IMR-90 (cell line): ENCODE data around the gene DCAF16. TPM values are rescaled to one million over a fixed set of nuclear protein-coding genes. Genes with fewer than 3 reads are reported as not detected.

Experiments used
- ATAC-seq: fragments of 200-7000 bp; cut with Tn5 transposase; 2 replicates; pipeline ENCODE4 v1.9.1; 2020; ENCODE audit warnings: low read depth, mild to moderate bottlenecking, moderate library complexity
- BruUV-seq: library from RNA; stranded (reverse); fragments of 400-500 nt; replicated peaks from 2 replicates; lab custom pipeline; 2021; lab: Mats Ljungman, UMichigan
- CTCF ChIA-PET: fragments of 300-600 bp; formaldehyde crosslinking; extraction: SDS; loops from one replicate; lab custom pipeline; 2021; ENCODE audit warnings: antibody characterized with exemption; lab: Yijun Ruan, JAX
- POLR2A ChIA-PET: fragments of 300-600 bp; sonication (Branson Sonifier 250); formaldehyde crosslinking; loops from one replicate; lab custom pipeline; 2022; ENCODE audit warnings: antibody characterized with exemption; ENCODE audit not compliant: unreplicated experiment; lab: Charles Lee
- DNase-seq: peaks from one replicate; pipeline ENCODE4 v3.0.0; 2013
- H2AFZ ChIP-seq: replicated peaks from 2 replicates; pipeline ENCODE3; 2013; ENCODE audit warnings: low read length, mild to moderate bottlenecking; ENCODE audit not compliant: poor library complexity
- H2AK5ac ChIP-seq: 2 replicates; pipeline ENCODE4 v1.6.1; 2013; ENCODE audit warnings: low read depth, low read length, inconsistent platforms
- H2AK9ac ChIP-seq: replicated peaks from 2 replicates; pipeline ENCODE3; 2013; ENCODE audit warnings: mild to moderate bottlenecking, low read depth, low read length, moderate library complexity; ENCODE audit not compliant: poor library complexity
- H2BK120ac ChIP-seq: 2 replicates; pipeline ENCODE4 v1.6.1; 2013; ENCODE audit warnings: low read depth, low read length, inconsistent platforms
- H2BK15ac ChIP-seq: 3 replicates; pipeline ENCODE4 v1.6.1; 2013; ENCODE audit warnings: low read depth, low read length, inconsistent platforms
- H2BK20ac ChIP-seq: 2 replicates; pipeline ENCODE4 v1.6.1; 2013; ENCODE audit warnings: low read depth, mild to moderate bottlenecking, inconsistent platforms, low read length, moderate library complexity
- H2BK5ac ChIP-seq: 2 replicates; pipeline ENCODE4 v1.6.1; 2013; ENCODE audit warnings: mild to moderate bottlenecking, low read depth, low read length, inconsistent platforms; ENCODE audit not compliant: poor library complexity, severe bottlenecking
- H3K14ac ChIP-seq: replicated peaks from 2 replicates; pipeline ENCODE4 v1.6.1; 2013; ENCODE audit warnings: low read depth, low read length, inconsistent platforms
- H3K18ac ChIP-seq: 2 replicates; pipeline ENCODE4 v1.6.1; 2013; ENCODE audit warnings: low read depth, low read length, control low read depth
- H3K23ac ChIP-seq: 2 replicates; pipeline ENCODE4 v1.6.1; 2013; ENCODE audit warnings: low read depth, low read length, inconsistent platforms
- H3K27ac ChIP-seq: 2 replicates; pipeline ENCODE4 v1.5.1; 2013; ENCODE audit warnings: mild to moderate bottlenecking, control low read depth, low read length; ENCODE audit not compliant: insufficient read depth
- H3K27me3 ChIP-seq: 2 replicates; pipeline ENCODE4 v1.6.1; 2013; ENCODE audit warnings: low read length; ENCODE audit not compliant: control insufficient read depth, insufficient read depth
- H3K36me3 ChIP-seq: 2 replicates; pipeline ENCODE4 v1.6.1; 2013; ENCODE audit warnings: low read length, mixed read lengths; ENCODE audit not compliant: control insufficient read depth, insufficient read depth
- H3K4ac ChIP-seq: 2 replicates; pipeline ENCODE4 v1.6.1; 2013; ENCODE audit warnings: low read depth, low read length, inconsistent platforms
- H3K4me1 ChIP-seq: 2 replicates; pipeline ENCODE4 v1.6.1; 2013; ENCODE audit warnings: low read length, mixed read lengths; ENCODE audit not compliant: control insufficient read depth, insufficient read depth
- H3K4me2 ChIP-seq: 2 replicates; pipeline ENCODE4 v1.6.1; 2013; ENCODE audit warnings: low read depth, mild to moderate bottlenecking, control low read depth, low read length, moderate library complexity
- H3K4me3 ChIP-seq: 2 replicates; pipeline ENCODE4 v1.5.1; 2013; ENCODE audit warnings: low read depth, mild to moderate bottlenecking, control low read depth, low read length, moderate library complexity; ENCODE audit not compliant: insufficient read depth
- H3K56ac ChIP-seq: 2 replicates; pipeline ENCODE4 v1.6.1; 2013; ENCODE audit warnings: low read length, inconsistent platforms; ENCODE audit not compliant: insufficient read depth; ENCODE audit errors: extremely low read depth
- H3K79me1 ChIP-seq, 2 experiments: 2 replicates each; pipeline ENCODE4 v1.6.1; 2013; ENCODE audit warnings: low read length in 2 of 2, inconsistent platforms in 1 of 2, low read depth in 1 of 2
- H3K9ac ChIP-seq: 2 replicates; pipeline ENCODE4 v1.6.1; 2013; ENCODE audit warnings: low read depth, low read length, control low read depth
- H3K9me1 ChIP-seq: 2 replicates; pipeline ENCODE4 v1.6.1; 2013; ENCODE audit warnings: low read length, inconsistent platforms; ENCODE audit not compliant: insufficient read depth
- H3K9me3 ChIP-seq: 2 replicates; pipeline ENCODE4 v1.6.1; 2013; ENCODE audit warnings: low read length; ENCODE audit not compliant: control insufficient read depth, insufficient read depth
- H4K20me1 ChIP-seq: 2 replicates; pipeline ENCODE4 v1.6.1; 2013; ENCODE audit warnings: low read length, inconsistent platforms; ENCODE audit not compliant: insufficient read depth
- H4K5ac ChIP-seq: 2 replicates; pipeline ENCODE4 v1.6.1; 2013; ENCODE audit warnings: mild to moderate bottlenecking, low read depth, low read length, control low read depth
- H4K8ac ChIP-seq, 2 experiments: 2 replicates each; pipeline ENCODE4 v1.6.1; 2013; ENCODE audit warnings: low read depth in 2 of 2, low read length in 2 of 2, control low read depth in 1 of 2, inconsistent platforms in 1 of 2
- H4K91ac ChIP-seq: 2 replicates; pipeline ENCODE4 v1.6.1; 2013; ENCODE audit warnings: low read depth, low read length, inconsistent platforms; ENCODE audit not compliant: insufficient read depth
- FOS ChIP-seq: fragments of 150-350 bp; IDR thresholded peaks from 2 replicates; pipeline ENCODE4 v1.6.1; 2016; ENCODE audit warnings: low read depth, low read length
- WGBS, 2 experiments: methylation state at CpG; one replicate each; pipeline versions ENCODE4 v1.1.5 to v1.1.7; 2013; ENCODE audit warnings: missing lambda C conversion rate in 2 of 2; ENCODE audit not compliant: insufficient read length in 1 of 2; ENCODE audit errors: extremely low coverage in 2 of 2; 5-methylcytosine and 5-hydroxymethylcytosine counted together
- dilution Hi-C: fragments of 300-500 bp; cut with HindIII; formaldehyde crosslinking; loops from one replicate; pipeline ENCODE4 v1.14.3; 2018; ENCODE audit warnings: low sequenced_read_pairs; ENCODE audit not compliant: unreplicated experiment
- in situ Hi-C: fragments of 300-500 bp; cut with MboI; formaldehyde crosslinking; loops from 3 replicates; pipeline ENCODE4 v1.14.3; 2019; ENCODE audit warnings: low sequenced_read_pairs, inconsistent platforms, mixed read lengths
- intact Hi-C: fragments of 100-400 bp; cut with micrococcal nuclease; formaldehyde crosslinking; loops from 2 replicates; pipeline ENCODE4 v1.10.0; 2022
- polyA plus RNA-seq, 3 experiments: library from polyadenylated mRNA; depleted of rRNA; stranded (reverse); fragments of >200 nt; gene quantifications; 2 replicates each; pipeline ENCODE4 v1.2.3, GENCODE V29; 2012; ENCODE audit warnings: low replicate concordance in 1 of 3
- total RNA-seq: library from RNA; depleted of rRNA; stranded (reverse); fragments of >200 nt; gene quantifications from 2 replicates; pipeline ENCODE4 v1.2.3, GENCODE V29; 2012

The DCAF16 gene
- total and polyA plus RNA-seq, 2 of the 4 experiments (the other 2 are of a cell fraction) = 15.1 to 31.5 TPM

DNA sequence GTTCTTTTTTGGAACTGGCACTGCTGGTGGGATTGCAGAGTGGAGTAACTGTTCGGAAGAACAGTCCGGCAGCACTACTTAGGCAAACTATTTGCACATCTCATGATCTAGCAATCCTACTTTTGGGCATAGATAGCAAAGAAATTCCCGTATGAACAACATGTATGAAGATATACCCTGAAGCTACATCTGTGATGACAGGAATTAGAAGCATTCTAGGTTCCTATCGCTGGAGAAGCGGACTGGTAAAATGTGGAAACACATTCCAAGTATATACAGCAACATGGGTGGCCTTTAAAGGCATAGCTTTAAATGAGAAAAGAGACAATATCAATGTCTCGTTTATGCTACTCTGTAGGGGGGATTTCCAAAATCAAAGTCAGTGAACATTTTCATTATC, 3.1 kb downstream of the DCAF16 start:
- Histone ChIP-seq H4K5ac (no peak overlapping the region), H3K79me1 (peaks cover 19 to 31% of the 10 kb centered on the region in 2 experiments), H2BK5ac (peak overlapping the region; percentile 14), H2AK5ac (no peak overlapping the region), H3K9me3 (no peaks in the 10 kb centered on the region), H2AFZ (no peak overlapping the region), H3K9ac (peak overlapping the region; percentile 46; the same call in 1 of the 2 replicates), H4K8ac (no peak overlapping the region), H2BK120ac (no peak overlapping the region), H2AK9ac (no peak overlapping the region), H3K4ac (no peak overlapping the region; the same call in 1 of the 2 replicates), H3K4me1 (peaks cover 2% of the 10 kb centered on the region; the same call in 1 of the 2 replicates), H2BK15ac (no peak overlapping the region), H3K18ac (no peak overlapping the region), H4K91ac (no peak overlapping the region), H3K23ac (peak overlapping the region; percentile 29; the same call in 1 of the 2 replicates), H2BK20ac (no peak overlapping the region), H3K36me3 (peaks cover 19% of the 10 kb centered on the region), H3K9me1 (no peaks in the 10 kb centered on the region), H4K20me1 (peaks cover 23% of the 10 kb centered on the region; the same call in 1 of the 2 replicates), H3K4me2 (peak overlapping the region; percentile 79), H3K27ac (peak overlapping the region; percentile 28; the same call in 1 of the 2 replicates), H3K27me3 (no peaks in the 10 kb centered on the region), H3K56ac (no peak overlapping the region), H3K14ac (no peak overlapping the region; the same call in 1 of the 2 replicates), H3K4me3 (peak overlapping the region; percentile 34)
- POLR2A ChIA-PET = no interaction called here
- ATAC-seq (no peak), DNase-seq (peak; percentile 8)
- intact Hi-C loops = no loop called here
- BruUV-seq = no TSS peak
- dilution Hi-C loops = no loop called here
- in situ Hi-C loops = loop anchor here (25.0 kb wide), 1 partner anchor 220 kb away; the partner anchor contains the start of gene LAP3
- CTCF ChIA-PET = no interaction called here
- WGBS, 2 experiments = no CpG with 5 or more reads among the region's 6 CpGs
- TF ChIP-seq FOS = no peak
